GM23248 (cell line): ENCODE measurements around the gene RASSF3. TPM values are rescaled to one million over a fixed set of nuclear protein-coding genes. Genes with fewer than 3 reads are reported as not detected.

ENCODE experiments used
- DNase-seq: peaks from one replicate; pipeline ENCODE4 v3.0.0-alpha.2; 2015
- H2AFZ ChIP-seq: fragments of 200-600 bp; sonication (generic); 2 replicates; pipeline ENCODE4 v1.6.1; 2016; ENCODE audit warnings: antibody characterized with exemption
- H3F3A ChIP-seq: fragments of 200-600 bp; sonication (generic); 2 replicates; pipeline ENCODE4 v1.6.1; 2016; ENCODE audit warnings: mild to moderate bottlenecking, antibody characterized with exemption, mixed run types; ENCODE audit not compliant: insufficient read depth
- H3K27ac ChIP-seq: fragments of 200-600 bp; sonication (generic); 2 replicates; pipeline ENCODE4 v1.5.1; 2016; ENCODE audit warnings: mild to moderate bottlenecking
- H3K27me3 ChIP-seq: fragments of 200-600 bp; sonication (generic); replicated peaks from 2 replicates; pipeline ENCODE4 v1.6.1; 2016; ENCODE audit warnings: mild to moderate bottlenecking; ENCODE audit not compliant: insufficient read depth
- H3K36me3 ChIP-seq: fragments of 200-600 bp; sonication (generic); 2 replicates; pipeline ENCODE4 v1.6.1; 2016; ENCODE audit warnings: low read depth, mild to moderate bottlenecking
- H3K4me1 ChIP-seq: fragments of 200-600 bp; sonication (generic); 2 replicates; pipeline ENCODE4 v1.6.1; 2016; ENCODE audit warnings: mild to moderate bottlenecking; ENCODE audit not compliant: insufficient read depth
- H3K4me2 ChIP-seq: fragments of 200-600 bp; sonication (generic); one replicate; pipeline ENCODE4 v1.6.1; 2016; ENCODE audit warnings: mild to moderate bottlenecking; ENCODE audit not compliant: unreplicated experiment
- H3K4me3 ChIP-seq: fragments of 200-600 bp; sonication (generic); 2 replicates; pipeline ENCODE4 v1.5.1; 2016; ENCODE audit warnings: mild to moderate bottlenecking
- H3K79me2 ChIP-seq: fragments of 200-600 bp; sonication (generic); 2 replicates; pipeline ENCODE4 v1.6.1; 2016; ENCODE audit warnings: mild to moderate bottlenecking; ENCODE audit not compliant: insufficient read depth
- H3K9ac ChIP-seq: fragments of 200-600 bp; sonication (generic); 2 replicates; pipeline ENCODE4 v1.6.1; 2016; ENCODE audit warnings: mild to moderate bottlenecking
- H3K9me2 ChIP-seq: fragments of 200-600 bp; sonication (generic); 2 replicates; pipeline ENCODE4 v1.6.1; 2016; ENCODE audit warnings: mixed run types, mild to moderate bottlenecking, moderate library complexity; ENCODE audit not compliant: insufficient read depth
- H3K9me3 ChIP-seq: fragments of 200-600 bp; sonication (generic); one replicate; pipeline ENCODE4 v1.6.1; 2017; ENCODE audit warnings: low read depth
- H4K20me1 ChIP-seq: fragments of 200-600 bp; sonication (generic); 2 replicates; pipeline ENCODE4 v1.6.0; 2016; ENCODE audit not compliant: insufficient read depth
- EZH2 ChIP-seq: fragments of 200-600 bp; sonication (generic); IDR thresholded peaks from 2 replicates; pipeline ENCODE4 v1.6.1; 2018; ENCODE audit warnings: antibody characterized with exemption, mild to moderate bottlenecking; ENCODE audit not compliant: insufficient read depth, poor library complexity, severe bottlenecking
- EZH2phosphoT487 ChIP-seq: fragments of 200-600 bp; sonication (generic); IDR thresholded peaks from 2 replicates; pipeline ENCODE4 v1.6.1; 2018; ENCODE audit warnings: antibody characterized with exemption, moderate library complexity, mild to moderate bottlenecking, low read depth; ENCODE audit not compliant: insufficient read depth
- WGBS, 2 experiments: methylation state at CpG; one replicate each; pipeline ENCODE4 v1.1.6; 2015 to 2017; ENCODE audit warnings: low lambda C conversion rate in 2 of 2, low coverage in 1 of 2; ENCODE audit errors: missing lambda C conversion rate in 2 of 2; 5-methylcytosine and 5-hydroxymethylcytosine counted together
- in situ Hi-C: fragments of 300-500 bp; cut with MboI; formaldehyde crosslinking; loops from 2 replicates; pipeline ENCODE4 v1.15.0; 2020
- polyA plus RNA-seq: library from polyadenylated mRNA; unstranded; fragments of >200 nt; fragmentation: Nextera tagmentation; extraction: Ambion mirVana; gene quantifications from 2 replicates; pipeline ENCODE4 v1.2.1, GENCODE V29; 2016
- total RNA-seq: library from RNA; depleted of rRNA; stranded (reverse); fragments of >200 nt; shearing (Covaris generic); gene quantifications from 2 replicates; pipeline ENCODE4 v1.2.3, GENCODE V29; 2014

RASSF3 gene
- total and polyA plus RNA-seq, 2 experiments from 2014 or later = 1.9 to 4.9 TPM

DNA sequence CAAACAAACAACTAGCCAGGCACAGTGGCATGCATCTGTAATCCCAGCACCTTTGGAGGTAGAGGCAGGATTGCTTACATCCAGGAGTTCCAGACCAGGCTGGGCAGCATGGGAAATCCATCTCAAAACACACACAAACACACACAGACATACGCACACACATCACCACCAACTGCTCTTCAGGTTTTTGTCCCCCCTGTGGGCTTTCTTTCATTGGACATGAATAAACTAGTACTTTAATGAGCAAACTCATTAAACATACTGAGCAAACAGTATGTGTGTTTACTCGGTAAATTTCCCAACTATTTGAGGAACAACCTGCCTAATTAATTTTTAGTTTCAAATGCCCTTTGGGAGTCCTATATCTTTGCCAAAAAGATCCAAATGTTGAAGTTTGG lies 10.1 kb upstream of the RASSF3 start:
- Histone ChIP-seq H3K9me2 (no peaks in the 10 kb centered on the region), H3K79me2 (no peaks in the 10 kb centered on the region), H3K27me3 (no peaks in the 10 kb centered on the region), H3K36me3 (no peaks in the 10 kb centered on the region), H3K9ac (no peak overlapping the region), H3F3A (no peaks in the 10 kb centered on the region), H4K20me1 (no peaks in the 10 kb centered on the region), H3K4me3 (no peak overlapping the region), H3K27ac (no peak overlapping the region), H3K4me1 (no peaks in the 10 kb centered on the region), H3K9me3 (no peaks in the 10 kb centered on the region), H3K4me2 (no peak overlapping the region), H2AFZ (no peak overlapping the region)
- no peak for TF ChIP-seq EZH2
- TF ChIP-seq EZH2phosphoT487 = no peak
- in situ Hi-C loops = no loop called here
- 90 to 94% methylated on average over 2 of the region's 2 CpGs for WGBS, 2 experiments
- no peak for DNase-seq

DNA sequence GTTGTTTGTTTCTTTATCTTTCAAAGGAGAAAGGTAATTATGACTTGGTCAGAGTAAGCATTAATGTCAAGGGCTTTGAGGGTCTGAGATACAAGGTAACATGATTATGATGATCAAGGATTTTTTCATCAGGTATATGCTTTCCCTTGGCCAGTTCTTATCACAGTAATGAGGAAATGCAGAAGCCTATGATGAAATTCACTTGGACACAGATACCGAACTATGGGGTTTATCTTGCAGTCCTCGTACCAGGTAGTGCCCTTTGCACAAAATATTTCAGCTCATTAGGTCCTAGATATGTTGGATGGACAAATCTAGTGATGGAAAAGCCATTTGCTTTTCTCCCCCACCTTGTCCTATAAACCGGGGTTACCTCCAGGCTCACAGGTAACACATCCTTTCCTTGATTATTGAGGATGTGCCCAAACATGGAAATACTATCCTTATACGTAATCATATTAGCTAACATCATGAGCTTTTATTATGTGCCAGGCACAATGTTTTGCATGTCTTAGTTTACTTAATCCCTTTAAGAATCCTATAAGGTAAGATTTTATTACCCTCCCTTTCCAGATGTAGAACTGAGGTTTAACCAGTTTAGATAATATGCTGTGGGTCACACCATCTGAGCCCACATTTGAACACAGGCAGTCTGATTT lies 7.0 kb upstream of the RASSF3 start:
- Histone ChIP-seq H3K27ac (no peak overlapping the region), H3K9me3 (no peaks in the 10 kb centered on the region), H3K36me3 (no peaks in the 10 kb centered on the region), H3K9ac (no peak overlapping the region), H2AFZ (no peak overlapping the region), H4K20me1 (no peaks in the 10 kb centered on the region), H3K9me2 (no peaks in the 10 kb centered on the region), H3K4me3 (no peak overlapping the region), H3K79me2 (no peaks in the 10 kb centered on the region), H3K27me3 (no peaks in the 10 kb centered on the region), H3F3A (no peaks in the 10 kb centered on the region; the same call in 1 of the 2 replicates), H3K4me2 (no peak overlapping the region), H3K4me1 (no peaks in the 10 kb centered on the region)
- 72 to 78% methylated on average over 4 of the region's 4 CpGs for WGBS, 2 experiments
- no peak for DNase-seq
- in situ Hi-C loops = no loop called here
- no peak for TF ChIP-seq EZH2phosphoT487
- no peak for TF ChIP-seq EZH2

- H3K4me1 ChIP-seq = no peaks in the 10 kb centered on the region
- H3K9me2 ChIP-seq = no peaks in the 10 kb centered on the region
- peaks cover 20% of the 10 kb centered on the region for H3K79me2 ChIP-seq
- peak overlapping the region; percentile 88 for H2AFZ ChIP-seq
- H3K27ac ChIP-seq = peak overlapping the region; percentile 25
- H3K36me3 ChIP-seq = no peaks in the 10 kb centered on the region
- H3K4me2 ChIP-seq = peak overlapping the region; percentile 91
- TF ChIP-seq EZH2phosphoT487 = no peak
- TF ChIP-seq EZH2 = no peak
- H4K20me1 ChIP-seq = no peaks in the 10 kb centered on the region
- 3 to 4% methylated on average over 16 of the region's 16 CpGs for WGBS, 2 experiments
- in situ Hi-C loops = no loop called here
- no peaks in the 10 kb centered on the region for H3K27me3 ChIP-seq
- peak overlapping the region; percentile 75 for H3K4me3 ChIP-seq
- H3K9me3 ChIP-seq = no peaks in the 10 kb centered on the region
- DNase-seq = peak; percentile 68
- H3F3A ChIP-seq = peaks cover 18% of the 10 kb centered on the region
- H3K9ac ChIP-seq = peak overlapping the region; percentile 42
Observed at GRCh38 chr12:64608901-64609535, 1.3 kb upstream of the RASSF3 start.

DNA sequence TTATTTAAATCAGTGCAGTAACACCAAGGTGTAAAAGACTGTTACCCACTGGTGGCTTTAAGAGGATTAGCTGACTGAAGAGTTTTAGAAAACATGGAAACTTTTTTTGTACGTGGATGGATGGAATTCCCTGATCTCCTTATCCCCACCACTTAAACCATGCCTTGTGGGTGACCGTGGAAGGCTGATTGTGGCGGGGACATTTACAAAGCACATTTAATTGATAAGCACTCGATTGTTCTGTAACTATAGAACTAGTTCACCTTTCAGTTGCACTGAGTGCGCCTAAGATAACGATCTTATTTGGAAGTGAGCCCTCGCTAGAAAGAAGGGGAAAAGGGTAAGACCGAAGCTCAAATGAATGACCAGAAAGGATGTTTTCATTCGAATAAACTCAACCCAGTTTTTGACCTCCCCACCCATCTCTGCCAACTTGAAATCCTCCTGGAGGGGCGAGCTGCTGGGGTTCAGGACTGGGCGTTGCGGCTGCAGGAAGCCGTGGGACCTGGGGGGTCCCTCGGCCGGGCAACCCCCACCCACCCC lies 688 bp upstream of the RASSF3 start:
- in situ Hi-C loops = no loop called here

More for the DNA sequence above, 688 bp upstream of the RASSF3 start:
- H3K4me3 ChIP-seq = peak overlapping the region; percentile 75
- H3K27me3 ChIP-seq = no peaks in the 10 kb centered on the region
- peak overlapping the region; percentile 42 for H3K9ac ChIP-seq
- WGBS, 2 experiments = 1% methylated on average over 14 to 15 of the region's 15 CpGs
- TF ChIP-seq EZH2phosphoT487 = no peak
- no peak for TF ChIP-seq EZH2
- H3K9me3 ChIP-seq = no peaks in the 10 kb centered on the region
- H3F3A ChIP-seq = peaks cover 18% of the 10 kb centered on the region
- no peaks in the 10 kb centered on the region for H4K20me1 ChIP-seq
- H3K79me2 ChIP-seq = peaks cover 20% of the 10 kb centered on the region
- no peaks in the 10 kb centered on the region for H3K9me2 ChIP-seq
- peak overlapping the region; percentile 91 for H3K4me2 ChIP-seq
- peak overlapping the region; percentile 88 for H2AFZ ChIP-seq
- peak; percentile 40 for DNase-seq
- no peaks in the 10 kb centered on the region for H3K36me3 ChIP-seq
- peak overlapping the region; percentile 25 for H3K27ac ChIP-seq
- H3K4me1 ChIP-seq = no peaks in the 10 kb centered on the region
